ENCODE measurements around the gene ADTRP.

- no peak for TF ChIP-seq SMARCA5 (IDR thresholded peaks at IDR 0.05)
- no peak for TF ChIP-seq ZNF207 (IDR thresholded peaks at IDR 0.05; ENCODE audit: borderline replicate concordance)
- no peak for TF ChIP-seq ATF3 (IDR thresholded peaks at IDR 0.05; ENCODE audit: borderline replicate concordance, extremely low read depth, low read depth, low read length)
- TF ChIP-seq ZNF622 (IDR thresholded peaks at IDR 0.05): no peak
- no peak for TF ChIP-seq NR2F1 (conservative IDR thresholded peaks at IDR 0.05)
- TF ChIP-seq KDM1A (IDR thresholded peaks at IDR 0.05; ENCODE audit: borderline replicate concordance): no peak
- no peak for TF ChIP-seq GABPA (IDR thresholded peaks at IDR 0.05; ENCODE audit: low read depth)
- no peak for TF ChIP-seq ETV6 (conservative IDR thresholded peaks at IDR 0.05 in 1 of 2, IDR thresholded peaks at IDR 0.05 in 1 of 2; ENCODE audit: borderline replicate concordance in 1 of 2, low read depth in 1 of 2)
- TF ChIP-seq CTCF (IDR thresholded peaks at IDR 0.05 in 2 of 3, conservative IDR thresholded peaks at IDR 0.05 in 1 of 3; ENCODE audit: control insufficient read depth in 2 of 3, extremely low read depth in 1 of 3, insufficient read depth in 1 of 3, low read depth in 3 of 3, low read length in 3 of 3): no peak
- TF ChIP-seq MYC (IDR thresholded peaks at IDR 0.05; ENCODE audit: insufficient read depth, insufficient read length, insufficient replicate concordance, low read length, severe bottlenecking): no peak
- no peak for TF ChIP-seq RAD21 (IDR thresholded peaks at IDR 0.05; ENCODE audit: insufficient read depth, low read depth, low read length)
- no peak for TF ChIP-seq SUPT20H (IDR thresholded peaks at IDR 0.05; ENCODE audit: borderline replicate concordance, control insufficient read depth, low read depth, low read length)
- no peak for TF ChIP-seq POLR2A (IDR thresholded peaks at IDR 0.05; ENCODE audit: low read depth, low read length)
Measured at GRCh38 chr6:11805259-11806053, 26.9 kb upstream of the ADTRP start.
